Thyroid gland (tissue), 4 donors: ENCODE results near the gene FOXN4.

ENCODE experiments used
- POLR2A ChIP-seq, 2 donors: fragments of 450-650 bp; IDR thresholded peaks; one replicate each; pipeline ENCODE4 v1.6.1; 2017; ENCODE audit warnings: antibody characterized with exemption in 2 of 2, mild to moderate bottlenecking in 2 of 2, moderate library complexity in 1 of 2
- TF ChIP-seq, protein P1 (sequence below), 6 experiments: fragments of 200-600 bp in 3 of 6; fragments of 450-650 bp in 3 of 6; sonication (generic) in 3 of 6; IDR thresholded peaks; one replicate each; pipeline ENCODE4 v1.5.1; 2016 to 2019; ENCODE audit warnings: antibody characterized with exemption in 6 of 6, mild to moderate bottlenecking in 2 of 6, inconsistent platforms in 1 of 6, moderate library complexity in 1 of 6

- TF ChIP-seq, protein P1, sequence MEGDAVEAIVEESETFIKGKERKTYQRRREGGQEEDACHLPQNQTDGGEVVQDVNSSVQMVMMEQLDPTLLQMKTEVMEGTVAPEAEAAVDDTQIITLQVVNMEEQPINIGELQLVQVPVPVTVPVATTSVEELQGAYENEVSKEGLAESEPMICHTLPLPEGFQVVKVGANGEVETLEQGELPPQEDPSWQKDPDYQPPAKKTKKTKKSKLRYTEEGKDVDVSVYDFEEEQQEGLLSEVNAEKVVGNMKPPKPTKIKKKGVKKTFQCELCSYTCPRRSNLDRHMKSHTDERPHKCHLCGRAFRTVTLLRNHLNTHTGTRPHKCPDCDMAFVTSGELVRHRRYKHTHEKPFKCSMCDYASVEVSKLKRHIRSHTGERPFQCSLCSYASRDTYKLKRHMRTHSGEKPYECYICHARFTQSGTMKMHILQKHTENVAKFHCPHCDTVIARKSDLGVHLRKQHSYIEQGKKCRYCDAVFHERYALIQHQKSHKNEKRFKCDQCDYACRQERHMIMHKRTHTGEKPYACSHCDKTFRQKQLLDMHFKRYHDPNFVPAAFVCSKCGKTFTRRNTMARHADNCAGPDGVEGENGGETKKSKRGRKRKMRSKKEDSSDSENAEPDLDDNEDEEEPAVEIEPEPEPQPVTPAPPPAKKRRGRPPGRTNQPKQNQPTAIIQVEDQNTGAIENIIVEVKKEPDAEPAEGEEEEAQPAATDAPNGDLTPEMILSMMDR (IDR thresholded peaks at IDR 0.05) = no peak
- no peak for TF ChIP-seq POLR2A (IDR thresholded peaks at IDR 0.05)
Observed at GRCh38 chr12:109288571-109288970, 20.5 kb downstream of the FOXN4 start.
